ENCODE measurements around the gene NRIP3. TPM values are rescaled to one million over a fixed set of nuclear protein-coding genes. Genes with fewer than 3 reads are reported as not detected.

NRIP3 gene
- polyA plus RNA-seq, 1 donor (not counting 4 experiments of a cell fraction or from before 2014, with no cell fraction given), result 1.00 TPM

GRCh38 chr11:9025101-9025850 is 21.5 kb upstream of the NRIP3 start:
- Histone ChIP-seq H2AFZ (ENCODE audit: control insufficient read depth, low read length) (no peak overlapping the region), H3K9me1 (ENCODE audit: control insufficient read depth, extremely low read depth, insufficient read depth, low read length) (no peaks in the 10 kb centered on the region), H3K36me3 (ENCODE audit: control insufficient read depth in 2 of 2, extremely low read depth in 1 of 2, insufficient read depth in 2 of 2, low read length in 2 of 2) (no peaks in the 10 kb centered on the region), H3K27ac (ENCODE audit: control insufficient read depth, insufficient read depth, low read length) (no peak overlapping the region), H3K79me2 (ENCODE audit: control insufficient read depth, insufficient read depth, low read length) (no peaks in the 10 kb centered on the region), H4K20me1 (ENCODE audit: control insufficient read depth, extremely low read depth, insufficient read depth, low read length) (no peaks in the 10 kb centered on the region), H3K4me1 (ENCODE audit: control insufficient read depth, extremely low read depth, insufficient read depth, low read length) (no peaks in the 10 kb centered on the region), H3K9me3 (ENCODE audit: control insufficient read depth, low read depth, low read length) (no peaks in the 10 kb centered on the region), H3K9ac (ENCODE audit: control insufficient read depth, extremely low read depth, insufficient read depth, low read length) (no peak overlapping the region), H3K4me3 (ENCODE audit: control insufficient read depth in 2 of 3, extremely low read depth in 1 of 3, insufficient read depth in 2 of 3, low read depth in 1 of 3, low read length in 3 of 3) (no peak overlapping the region), H3K4me2 (ENCODE audit: control insufficient read depth, extremely low read depth, insufficient read depth, low read depth, low read length) (no peak overlapping the region), H3K27me3 (ENCODE audit: control insufficient read depth, extremely low read depth, insufficient read depth, low read length) (no peaks in the 10 kb centered on the region)
- FAIRE-seq (no peak), DNase-seq (ENCODE audit: low read depth, low spot score) (no peak)
- TF ChIP-seq CTCF (optimal IDR thresholded peaks at IDR 0.05 in 1 of 3, IDR thresholded peaks at IDR 0.05 in 1 of 3, conservative IDR thresholded peaks at IDR 0.05 in 1 of 3; ENCODE audit: extremely low read depth in 1 of 3, insufficient read depth in 2 of 3, low read length in 3 of 3) (no peak), EZH2 (IDR thresholded peaks at IDR 0.05; ENCODE audit: low read length) (no peak)
- dilution Hi-C loops (cut with MboI; ENCODE audit: extremely low pct_ligation_motif_present, low sequenced_read_pairs), result no loop called here

GRCh38 chr11:9022961-9023680 is 19.3 kb upstream of the NRIP3 start:
- Histone ChIP-seq H3K9ac (ENCODE audit: control insufficient read depth, extremely low read depth, insufficient read depth, low read length) (no peak overlapping the region), H3K4me1 (ENCODE audit: control insufficient read depth, extremely low read depth, insufficient read depth, low read length) (no peaks in the 10 kb centered on the region), H3K27me3 (ENCODE audit: control insufficient read depth, extremely low read depth, insufficient read depth, low read length) (no peaks in the 10 kb centered on the region), H3K4me3 (ENCODE audit: control insufficient read depth in 2 of 3, extremely low read depth in 1 of 3, insufficient read depth in 2 of 3, low read depth in 1 of 3, low read length in 3 of 3) (no peak overlapping the region), H3K9me1 (ENCODE audit: control insufficient read depth, extremely low read depth, insufficient read depth, low read length) (no peaks in the 10 kb centered on the region), H3K36me3 (ENCODE audit: control insufficient read depth in 2 of 2, extremely low read depth in 1 of 2, insufficient read depth in 2 of 2, low read length in 2 of 2) (no peaks in the 10 kb centered on the region), H4K20me1 (ENCODE audit: control insufficient read depth, extremely low read depth, insufficient read depth, low read length) (no peaks in the 10 kb centered on the region), H3K4me2 (ENCODE audit: control insufficient read depth, extremely low read depth, insufficient read depth, low read depth, low read length) (no peak overlapping the region), H3K9me3 (ENCODE audit: control insufficient read depth, low read depth, low read length) (no peaks in the 10 kb centered on the region), H2AFZ (ENCODE audit: control insufficient read depth, low read length) (no peak overlapping the region), H3K27ac (ENCODE audit: control insufficient read depth, insufficient read depth, low read length) (no peak overlapping the region), H3K79me2 (ENCODE audit: control insufficient read depth, insufficient read depth, low read length) (no peaks in the 10 kb centered on the region)
- FAIRE-seq (no peak), DNase-seq (ENCODE audit: low read depth, low spot score) (no peak)
- dilution Hi-C loops (cut with MboI; ENCODE audit: extremely low pct_ligation_motif_present, low sequenced_read_pairs), result no loop called here
- TF ChIP-seq EZH2 (IDR thresholded peaks at IDR 0.05; ENCODE audit: low read length) (no peak), CTCF (optimal IDR thresholded peaks at IDR 0.05 in 1 of 3, IDR thresholded peaks at IDR 0.05 in 1 of 3, conservative IDR thresholded peaks at IDR 0.05 in 1 of 3; ENCODE audit: extremely low read depth in 1 of 3, insufficient read depth in 2 of 3, low read length in 3 of 3) (no peak)
